Stimulated activated CD4-positive, alpha-beta T cell treated with anti-CD3 and anti-CD28 coated beads, Interleukin-15, amount 100 ng/mL, for 48 hours (primary cell): ENCODE measurements around the gene EIF4EBP2.
A peak's percentile ranks its signal among the peaks of the same experiment; 100 is the strongest.

Source experiments
- DNase-seq, 2 donors: peaks; one replicate each; pipeline ENCODE4 v3.0.0-alpha.2; 2020; ENCODE audit warnings: low read depth in 2 of 2

EIF4EBP2 gene

DNA sequence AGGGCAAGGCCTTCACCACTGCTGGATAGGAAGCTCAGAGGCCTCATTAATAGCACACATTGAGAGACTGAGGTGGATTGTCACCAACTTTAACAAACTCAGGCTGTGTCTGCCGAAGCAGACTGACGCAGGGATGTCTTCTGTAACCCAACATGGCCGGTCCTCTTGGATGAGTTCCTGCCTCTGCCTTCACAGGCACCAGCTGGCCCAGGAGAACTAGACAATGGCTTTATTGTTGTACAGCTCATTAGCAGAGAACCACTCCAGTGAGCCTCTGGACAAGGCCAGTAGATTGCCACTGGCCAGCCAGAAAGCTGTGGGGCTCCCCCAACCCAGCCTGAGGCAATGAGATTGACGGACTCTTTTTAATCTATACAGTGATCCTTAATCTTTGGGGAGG lies 28.2 kb downstream of the EIF4EBP2 start:
- DNase-seq, result no peak

DNA sequence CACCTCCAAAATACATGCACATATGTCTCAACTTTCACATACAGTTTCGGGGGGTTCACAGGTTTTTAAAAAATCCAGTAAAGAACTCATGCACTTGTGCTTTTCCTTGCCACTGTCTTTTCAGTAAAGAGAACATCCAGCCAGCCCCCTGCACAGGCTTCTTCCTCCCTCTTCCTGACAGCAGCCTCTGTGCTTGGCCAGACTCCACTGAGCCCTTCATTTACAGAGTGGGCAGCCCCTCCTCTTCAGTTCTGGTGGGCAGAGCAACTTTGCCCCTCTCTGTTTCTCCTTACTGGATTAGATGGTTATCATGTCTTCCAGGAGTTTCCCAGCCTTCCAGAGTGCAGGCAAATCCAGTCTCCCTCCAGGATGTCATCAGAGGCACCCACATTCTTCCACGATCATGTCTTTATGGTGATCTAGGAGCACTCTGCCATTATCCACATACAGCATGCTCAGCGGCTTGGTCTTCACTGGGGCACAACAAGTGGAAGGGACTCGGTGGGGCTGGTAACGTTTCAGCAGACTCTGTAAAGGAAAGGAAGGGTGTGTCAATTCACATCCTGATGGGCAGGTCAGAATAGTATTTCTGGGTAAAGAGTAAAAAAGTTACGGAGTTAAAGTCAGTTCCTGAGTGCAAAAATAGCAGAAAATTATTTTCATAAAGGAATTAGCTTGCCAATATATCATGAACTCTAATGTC lies 28.8 kb downstream of the EIF4EBP2 start:
- no peak for DNase-seq

DNA sequence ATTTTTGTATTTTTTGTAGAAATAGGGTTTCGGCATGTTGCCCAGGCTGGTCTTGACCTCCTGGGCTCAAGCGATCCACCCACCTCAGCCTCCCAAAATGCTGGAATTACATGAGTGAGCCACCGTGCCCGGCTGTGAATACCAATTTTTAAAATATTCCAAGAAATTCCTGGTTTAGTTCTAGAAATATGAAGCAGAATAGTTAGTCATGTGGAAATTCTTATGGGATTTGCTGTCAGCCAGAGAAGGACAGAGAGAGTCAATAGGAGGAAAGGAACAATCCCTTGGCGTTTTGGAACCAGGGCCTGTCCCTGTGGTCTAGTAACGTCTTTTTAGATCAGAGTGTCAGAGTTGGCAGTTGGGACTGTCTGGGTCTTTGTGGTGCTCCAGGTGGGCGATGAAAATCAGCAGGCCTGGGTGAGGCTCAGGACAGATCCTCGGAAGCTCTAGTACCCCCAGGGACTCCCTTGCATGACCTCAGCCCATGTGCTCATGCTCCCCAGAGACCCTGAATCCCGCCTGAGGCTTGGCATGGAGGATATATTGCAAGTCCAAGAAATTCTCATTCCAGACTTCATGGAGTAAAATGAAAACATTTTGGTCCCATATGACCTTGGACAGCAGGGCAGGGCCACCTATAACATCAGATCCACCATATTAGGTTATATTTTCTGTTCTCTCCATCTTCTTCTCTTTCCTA lies 29.8 kb downstream of the EIF4EBP2 start:
- DNase-seq, result no peak

DNA sequence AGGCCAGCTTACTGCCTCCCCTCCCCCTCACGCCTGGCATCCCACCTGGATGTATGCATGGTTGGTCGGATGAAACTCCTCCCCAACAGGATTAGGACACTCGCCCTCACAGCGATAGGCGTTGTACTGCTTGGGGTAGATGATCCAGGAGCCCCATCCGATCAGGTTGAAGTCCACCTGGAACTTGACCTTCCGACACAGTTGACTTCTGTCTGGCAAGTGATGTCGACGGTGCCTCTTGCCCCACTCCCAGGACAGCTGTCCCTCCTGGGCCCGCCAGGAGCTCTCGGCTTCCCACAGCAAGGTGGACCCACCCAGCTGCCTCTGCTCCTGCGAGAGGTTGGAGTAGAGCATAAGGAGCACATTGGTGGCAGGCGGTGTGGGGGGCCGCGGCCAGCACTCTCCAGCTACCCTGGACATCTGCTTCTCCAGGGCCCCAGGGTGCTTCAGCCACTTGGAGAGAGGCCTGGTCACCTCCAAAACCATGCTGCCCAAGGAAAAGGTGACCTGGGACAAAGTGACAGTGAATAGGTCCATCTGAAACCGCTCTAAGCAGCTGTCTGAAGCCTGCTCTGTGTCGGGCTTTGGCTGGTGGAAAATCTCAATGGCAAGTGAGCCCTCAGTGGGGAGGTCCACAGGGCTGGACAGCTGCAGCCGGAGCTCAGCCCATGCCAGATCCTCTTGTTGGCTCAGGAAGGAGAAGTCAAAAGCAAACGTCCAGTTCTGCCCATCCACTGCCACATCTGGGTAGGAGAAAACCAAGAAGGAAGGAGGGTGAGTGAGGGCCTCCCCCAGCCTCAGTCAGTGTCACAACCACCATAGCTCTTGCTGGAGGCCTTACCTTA lies 31.5 kb downstream of the EIF4EBP2 start:
- no peak for DNase-seq

DNA sequence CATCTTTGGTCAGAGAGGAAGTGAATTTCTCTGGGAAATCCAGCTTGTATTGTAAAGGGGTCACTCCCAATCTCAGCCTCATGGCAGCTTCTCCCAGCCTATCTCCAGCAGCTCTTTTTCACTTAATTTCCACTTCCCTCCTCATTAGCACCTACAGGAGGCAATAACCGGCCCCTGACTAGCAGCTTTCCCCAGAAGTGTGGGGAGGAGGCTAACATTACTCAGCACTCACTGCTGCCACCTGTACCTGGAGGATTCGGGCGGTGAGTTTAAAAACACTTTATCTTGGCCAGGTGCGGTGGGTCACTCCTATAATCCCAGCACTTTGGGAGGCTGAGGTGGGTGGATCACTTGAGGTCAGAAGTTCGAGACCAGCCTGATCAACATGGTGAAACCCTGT lies 33.8 kb downstream of the EIF4EBP2 start:
- no peak for DNase-seq

DNA sequence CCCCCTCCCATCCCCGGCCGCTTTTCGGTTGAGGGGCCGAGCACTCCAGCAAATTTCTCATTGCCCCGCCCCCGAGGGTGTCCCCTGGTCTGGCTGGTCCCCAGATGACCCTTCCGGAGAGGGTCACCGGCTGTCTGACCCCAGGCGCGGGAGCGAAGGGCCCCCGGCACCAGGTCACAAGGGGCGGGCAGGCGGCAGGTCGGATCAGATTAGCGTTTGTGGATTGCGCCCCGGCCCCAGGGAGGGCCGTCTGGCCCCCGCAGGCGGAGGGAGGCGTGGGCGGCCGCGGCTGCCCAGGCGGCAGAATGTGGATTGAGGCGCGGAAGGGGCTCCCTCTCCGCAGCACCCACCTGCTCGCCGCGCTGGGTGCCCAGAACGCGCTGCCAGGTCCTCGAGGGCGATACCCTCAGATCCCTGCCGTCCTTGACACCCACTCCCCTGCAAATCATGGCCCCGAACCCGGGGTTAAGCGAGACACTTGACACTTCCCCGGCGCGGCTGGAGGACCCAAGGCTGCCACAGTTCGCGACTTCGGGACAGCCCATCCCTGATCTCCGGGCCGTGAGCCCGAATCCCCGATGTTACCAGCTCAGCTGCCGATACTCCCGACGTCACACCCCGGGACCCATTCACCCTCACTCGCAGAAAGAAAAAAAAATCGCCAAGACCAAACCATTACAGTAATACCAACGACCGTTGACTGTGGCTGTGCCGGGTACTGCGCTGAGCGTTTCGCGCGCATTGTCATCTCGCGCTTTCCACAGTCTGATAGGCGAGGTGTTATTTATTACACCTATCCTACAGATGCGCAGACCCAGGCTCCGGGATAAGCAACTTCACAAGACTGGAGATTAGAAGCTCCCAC lies 36.6 kb downstream of the EIF4EBP2 start:
- no peak for DNase-seq

DNA sequence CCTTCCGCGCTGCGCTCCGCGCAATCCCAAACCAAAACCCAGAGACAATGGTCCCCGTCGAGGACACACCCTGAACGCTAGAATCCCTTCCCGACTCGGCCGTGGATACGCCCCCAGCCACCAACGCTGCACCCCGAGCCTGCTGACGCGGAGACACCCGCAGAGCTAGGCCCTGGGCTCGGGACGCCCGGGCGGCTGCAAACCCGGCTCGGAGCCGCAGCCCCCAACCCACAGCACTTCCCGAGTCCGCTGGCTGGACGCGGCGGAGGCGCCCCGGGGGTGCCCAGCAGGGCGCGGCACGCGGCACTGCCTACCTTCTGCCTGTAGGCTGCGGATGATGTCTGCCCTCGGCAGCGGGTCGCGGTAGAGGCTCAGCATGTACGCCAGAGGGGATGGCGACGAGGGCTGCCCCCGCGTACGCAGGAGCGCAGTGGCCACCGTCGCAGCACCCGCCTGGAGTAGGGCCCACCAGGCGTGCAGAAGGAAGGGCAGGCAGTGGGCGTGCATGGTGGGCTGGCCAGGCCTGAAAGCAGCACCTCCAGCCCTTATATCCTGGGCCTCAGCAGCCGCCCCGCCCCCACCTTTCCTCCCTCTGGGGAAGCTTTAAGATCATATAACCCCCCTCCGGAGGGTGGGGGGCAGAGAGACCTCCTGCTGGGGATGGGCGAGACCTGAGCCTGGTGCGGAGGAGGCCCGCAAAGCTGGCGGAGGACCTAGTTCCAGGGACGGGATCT lies 37.4 kb downstream of the EIF4EBP2 start, which contains the start of gene NODAL:
Gene NODAL (minus strand): TSS at position 521 of the 734 bp plus-strand sequence. CDS start 14 bp downstream, at position 507.
- no peak for DNase-seq

DNA sequence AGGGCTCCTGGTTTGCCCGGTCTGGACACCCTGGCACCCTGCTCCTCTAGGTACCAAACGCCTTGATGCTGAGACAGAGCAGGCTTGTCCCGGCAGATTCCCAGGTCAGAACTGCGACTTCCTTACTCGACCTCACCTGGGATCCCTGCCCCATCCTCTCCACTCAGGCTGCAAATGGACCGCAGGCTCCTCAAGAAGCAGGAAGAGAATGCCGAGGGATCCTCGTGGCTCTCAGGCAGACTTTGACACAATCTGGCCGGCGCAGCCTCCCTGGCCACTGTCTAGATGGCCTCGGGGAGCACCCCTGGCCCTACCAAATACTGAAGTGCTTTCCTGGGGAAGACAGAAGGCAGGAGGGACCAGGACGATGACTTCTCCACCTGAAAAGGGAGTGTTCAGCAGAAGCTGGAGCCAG lies 38.0 kb downstream of the EIF4EBP2 start:
- no peak for DNase-seq

DNA sequence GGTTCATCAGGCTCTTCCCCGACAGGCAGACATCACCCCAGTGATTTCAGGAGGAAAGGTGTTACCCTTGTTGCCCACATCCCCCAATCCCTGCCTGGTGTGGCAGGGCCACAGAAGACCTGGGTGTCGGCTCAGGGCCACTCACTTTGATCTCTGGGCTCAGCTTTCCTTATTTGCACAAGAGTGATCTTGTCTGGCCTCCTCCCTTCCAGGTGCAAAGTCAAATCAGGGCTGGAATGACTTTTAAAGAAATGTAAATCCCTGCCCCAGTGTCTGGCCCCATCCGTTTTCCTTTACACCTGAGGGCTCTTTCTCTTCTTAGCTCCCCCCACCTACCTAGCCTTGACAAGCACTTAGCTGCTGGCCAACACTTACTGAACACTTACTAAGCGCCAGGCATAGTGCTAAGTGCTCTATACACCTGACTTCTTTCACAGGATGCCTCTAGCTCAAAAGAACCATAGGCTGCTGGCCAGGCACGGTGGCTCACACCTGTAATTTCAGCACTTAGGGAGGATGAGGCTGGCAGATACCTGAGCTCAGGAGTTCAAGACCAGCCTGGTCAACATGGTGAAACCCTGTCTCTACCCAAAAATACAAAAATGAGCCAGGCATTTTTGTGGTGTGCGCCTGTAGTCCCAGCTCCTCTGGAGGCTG lies 38.5 kb downstream of the EIF4EBP2 start:
- DNase-seq, result no peak

DNA sequence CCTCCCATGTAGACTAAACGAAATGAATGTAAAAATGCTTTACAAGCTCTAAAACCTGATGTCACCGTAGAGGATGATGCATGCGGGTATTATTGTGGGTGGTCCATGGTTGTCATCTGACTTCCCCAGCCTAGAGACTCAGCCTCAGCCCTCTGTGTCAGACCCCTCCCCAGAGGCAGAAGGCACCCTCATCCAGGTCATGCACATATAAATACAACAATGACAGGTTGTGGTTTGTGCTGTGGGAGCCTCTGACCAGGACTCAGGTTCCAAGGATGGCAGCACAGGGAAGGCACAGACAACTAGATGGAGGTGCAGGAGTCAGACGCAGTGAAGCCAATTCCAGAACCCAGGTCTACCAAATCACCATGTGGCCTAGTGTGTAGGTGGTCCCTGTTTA lies 40.8 kb downstream of the EIF4EBP2 start:
- no peak for DNase-seq

DNA sequence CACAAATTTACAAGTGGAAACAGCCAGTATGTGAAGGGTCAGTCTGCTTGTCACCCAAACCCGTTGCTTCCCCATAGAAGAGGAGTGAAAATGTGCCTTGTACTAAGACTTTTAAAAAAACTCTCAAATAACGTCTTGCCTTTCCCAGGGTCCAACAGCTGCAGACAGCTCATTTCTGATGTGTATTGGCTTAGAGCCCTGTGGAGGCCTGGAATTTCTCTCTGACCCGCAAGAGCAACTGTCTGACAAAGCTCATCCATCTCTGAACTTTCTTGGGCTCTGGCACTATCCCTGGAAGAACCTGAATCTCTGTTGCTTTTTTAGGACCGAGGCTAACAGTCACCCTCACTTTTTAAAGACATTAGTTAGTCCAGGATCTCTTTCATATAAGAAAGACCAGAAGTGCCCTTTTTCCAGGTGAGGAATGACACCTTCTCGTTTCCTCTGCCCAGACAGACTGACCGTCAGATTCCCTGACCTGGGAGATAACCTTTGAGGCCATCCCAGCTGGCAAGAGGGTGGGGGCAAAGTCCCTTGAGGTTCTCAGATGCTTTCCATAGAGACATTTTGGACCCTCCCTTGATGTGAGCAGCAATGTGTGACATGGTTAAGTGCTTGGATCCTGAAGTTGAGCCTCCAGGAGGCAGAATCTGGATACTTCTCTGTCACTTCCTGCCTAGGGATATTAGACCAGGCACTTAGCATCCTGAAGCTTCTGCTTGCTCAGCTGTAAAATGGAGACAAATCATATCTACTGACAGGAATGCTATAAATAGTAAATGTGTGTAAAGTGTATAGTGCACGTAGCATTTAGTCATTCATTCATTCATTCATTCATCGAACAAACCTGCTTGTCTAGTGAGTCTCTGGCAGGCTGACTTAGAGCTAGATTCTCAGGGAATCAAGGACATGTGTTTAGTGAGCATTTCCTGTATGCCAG lies 42.0 kb downstream of the EIF4EBP2 start:
- no peak for DNase-seq

DNA sequence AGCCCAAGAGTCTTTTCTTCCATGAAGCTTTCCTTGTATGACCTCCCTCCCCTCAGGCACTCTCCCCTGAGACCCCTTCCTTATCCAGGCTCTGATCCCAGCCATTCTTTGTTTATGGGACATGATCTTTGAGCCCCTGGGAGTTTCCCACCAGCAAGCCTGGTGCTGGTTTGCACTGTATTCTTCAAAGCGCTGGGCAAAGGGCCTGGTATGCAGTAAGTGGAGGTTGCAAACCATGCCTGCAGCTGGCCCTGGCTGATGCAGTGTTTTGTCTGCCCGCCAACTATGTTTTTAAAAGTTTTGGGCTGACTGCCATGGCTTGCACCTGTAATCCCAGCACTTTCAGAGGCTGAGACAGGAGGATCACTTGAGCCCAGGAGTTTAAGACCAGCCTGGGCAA lies 44.3 kb downstream of the EIF4EBP2 start:
- DNase-seq, result no peak

DNA sequence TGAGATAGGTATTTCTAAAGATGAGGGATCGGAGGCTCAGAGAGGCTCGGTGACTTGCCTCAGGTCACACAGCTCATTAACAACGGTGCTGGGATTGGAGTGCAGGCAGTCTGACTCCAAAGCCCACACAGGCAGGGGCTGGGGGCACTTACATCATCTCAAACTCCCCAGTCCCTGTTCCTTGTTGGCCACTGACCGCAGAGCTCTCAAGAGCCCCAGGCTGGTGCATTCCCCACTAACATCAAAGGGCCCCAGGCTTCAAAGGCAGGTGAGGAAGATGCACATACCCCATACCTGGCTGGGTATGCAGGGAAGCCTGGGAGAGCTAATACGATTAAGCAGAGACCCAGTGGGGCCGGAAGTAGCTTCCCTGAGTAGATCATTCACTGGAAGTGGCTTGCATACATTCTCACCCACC lies 51.3 kb downstream of the EIF4EBP2 start:
- DNase-seq, result no peak

DNA sequence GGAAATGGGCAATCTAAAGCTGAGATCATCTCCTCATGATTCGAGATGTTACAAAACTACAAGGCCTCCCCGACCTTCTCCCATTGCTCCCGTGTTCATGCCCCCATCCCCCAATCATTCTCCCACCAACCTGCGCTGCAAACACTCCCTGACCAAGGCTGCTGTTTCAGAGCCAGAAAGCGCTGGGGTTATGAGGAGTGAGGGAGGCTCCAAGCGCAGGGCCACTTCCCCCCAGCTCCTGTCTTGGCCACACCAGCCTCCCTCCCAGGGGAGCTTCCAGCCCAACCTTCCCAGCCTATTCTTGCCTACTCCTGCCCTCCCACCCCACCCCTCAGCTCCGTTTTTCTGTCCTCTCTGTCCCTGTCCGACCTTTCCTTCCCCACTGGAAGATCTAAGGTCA lies 52.2 kb downstream of the EIF4EBP2 start:
- DNase-seq, result no peak

DNA sequence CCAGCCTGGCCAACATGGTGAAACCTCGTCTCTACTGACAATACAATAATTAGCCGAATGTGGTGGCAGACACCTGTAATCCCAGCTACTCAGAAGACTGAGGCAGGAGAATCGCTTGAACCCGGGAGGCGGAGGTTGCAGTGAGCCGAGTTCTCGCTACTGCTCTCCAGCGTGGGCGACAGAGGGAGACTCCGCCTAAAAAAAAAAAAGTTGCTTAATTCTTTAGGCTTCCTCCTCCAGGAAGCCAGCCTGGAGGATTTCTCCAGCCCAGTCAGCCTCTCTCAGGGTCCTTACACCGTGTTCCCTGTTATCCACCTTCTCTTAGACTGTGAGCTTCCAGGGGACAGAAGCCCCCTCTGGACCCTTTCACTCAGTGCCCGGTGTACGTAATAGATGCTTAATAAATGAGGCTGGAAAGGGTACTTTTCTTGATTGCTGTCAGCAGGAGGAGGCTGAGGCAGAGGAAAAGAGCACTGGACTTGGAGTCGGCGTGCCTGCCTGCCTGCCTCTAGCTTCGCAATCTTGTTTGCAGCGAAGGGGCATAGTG lies 53.9 kb downstream of the EIF4EBP2 start:
- DNase-seq, result no peak

DNA sequence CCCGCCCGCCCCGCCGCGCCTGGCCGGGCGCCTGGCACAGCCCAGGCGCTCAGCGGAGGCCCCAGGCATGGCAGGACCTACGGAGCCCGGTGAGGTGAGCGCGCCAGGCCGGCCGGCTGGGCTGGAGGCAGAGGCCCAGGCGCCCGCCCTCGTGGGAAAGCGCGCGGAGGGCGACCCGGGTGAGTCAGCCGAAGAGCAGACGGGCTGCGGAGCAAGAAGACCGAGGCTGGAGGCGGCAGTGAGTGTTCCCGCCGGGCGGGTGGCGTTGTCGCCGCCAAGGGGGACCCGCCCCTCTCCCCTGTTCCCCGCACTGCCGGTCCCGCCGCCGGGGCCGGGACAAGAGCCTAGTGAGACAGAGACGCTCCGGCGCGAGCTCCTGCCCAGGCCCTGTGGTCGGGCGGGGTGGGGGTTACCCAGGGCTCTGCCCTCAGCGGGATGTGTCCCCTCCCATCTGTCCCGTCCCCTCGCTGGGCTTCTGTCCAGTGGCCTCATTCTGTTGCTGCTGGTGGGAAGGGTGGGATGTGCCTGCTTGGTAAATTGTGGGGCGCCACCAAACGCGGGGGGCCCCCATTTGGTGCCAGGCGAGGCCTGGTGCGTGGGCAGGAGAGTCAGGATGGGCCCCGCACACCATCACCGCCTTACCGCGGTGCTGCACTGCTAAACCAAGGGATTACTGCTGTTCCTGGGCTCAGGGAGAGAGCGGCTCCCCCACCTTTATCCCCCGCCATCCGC lies 54.5 kb downstream of the EIF4EBP2 start:
- peak in 1 of 2 donors; percentile 52 for DNase-seq

DNA sequence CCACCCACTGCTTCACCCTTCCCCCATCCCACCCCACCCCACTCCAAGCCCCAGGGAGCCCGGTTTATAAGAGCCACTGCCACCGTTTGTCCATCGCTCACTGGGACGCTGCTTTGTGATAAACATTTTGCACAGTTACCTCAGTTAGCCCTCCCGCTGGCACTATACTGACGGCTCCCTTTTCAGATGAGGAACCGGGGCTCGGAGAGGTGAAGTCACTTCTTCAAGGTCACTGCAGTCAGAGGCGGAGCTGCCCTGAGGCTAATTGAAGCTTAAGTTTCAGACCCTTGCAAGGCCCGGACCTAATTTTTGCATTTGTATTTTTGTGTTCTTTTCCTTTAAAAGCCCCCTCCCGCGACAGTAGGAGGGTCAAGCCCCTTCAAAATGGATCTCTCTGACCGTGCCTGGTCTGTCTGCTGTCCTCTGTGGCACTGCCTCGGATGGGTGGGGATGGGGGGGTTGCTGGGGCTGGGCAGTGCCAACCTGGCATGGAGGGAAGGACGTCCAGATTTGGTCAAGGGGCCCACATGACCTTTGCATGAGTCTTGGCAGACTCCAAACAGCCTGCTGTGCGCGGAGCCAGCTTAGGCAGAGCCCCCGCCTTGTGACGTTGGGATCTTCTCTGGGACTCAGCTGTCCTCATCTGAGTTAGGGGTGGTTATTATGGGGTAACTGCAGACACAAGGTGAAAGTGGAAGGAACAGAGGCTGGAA lies 55.3 kb downstream of the EIF4EBP2 start:
- no peak for DNase-seq
